ENCODE measurements around the gene CAPZB. TPM values are rescaled to one million over a fixed set of nuclear protein-coding genes. Genes with fewer than 3 reads are reported as not detected.

Gene CAPZB
- total and polyA plus RNA-seq, 7 donors: 179 to 284 (median 224) TPM

- intact Hi-C loops (cut with DNase I): no loop called here
- DNase-seq: no peak
- H3K36me3 ChIP-seq (ENCODE audit: insufficient read depth in 1 of 2, low read depth in 1 of 2): peaks cover 0 to 3% of the 10 kb centered on the region in 2 donors
- no peaks in the 10 kb centered on the region for H3K27me3 ChIP-seq (ENCODE audit: insufficient read depth in 3 of 3, low read length in 2 of 3)
- H3K27ac ChIP-seq: no peak overlapping the region
- 75 to 89% (median 81%) methylated on average over 14 of the region's 14 CpGs for WGBS, 3 donors
- peaks cover 64% of the 10 kb centered on the region for H3K4me1 ChIP-seq
- ATAC-seq: no peak
- no peak for TF ChIP-seq CTCF (IDR thresholded peaks at IDR 0.05)
- H3K4me3 ChIP-seq: no peak overlapping the region
- H3K9me3 ChIP-seq: no peaks in the 10 kb centered on the region
These were observed 17.8 kb downstream of the CAPZB start for GRCh38 chr1:19467199-19468187.

GRCh38 chr1:19466112-19466561 lies 19.2 kb downstream of the CAPZB start:
- Histone ChIP-seq H3K4me1 (peaks cover 67% of the 10 kb centered on the region), H3K27ac (no peak overlapping the region), H3K9me3 (no peaks in the 10 kb centered on the region), H3K36me3 (ENCODE audit: insufficient read depth in 1 of 2, low read depth in 1 of 2) (peaks cover 0 to under 1% of the 10 kb centered on the region in 2 donors), H3K27me3 (ENCODE audit: insufficient read depth in 3 of 3, low read length in 2 of 3) (no peaks in the 10 kb centered on the region), H3K4me3 (no peak overlapping the region)
- ATAC-seq (no peak), DNase-seq (no peak)
- no peak for TF ChIP-seq CTCF (IDR thresholded peaks at IDR 0.05)
- intact Hi-C loops (cut with DNase I): no loop called here
- WGBS, 3 donors: 69 to 74% (median 74%) methylated on average over 9 of the region's 9 CpGs

- no peak overlapping the region for H3K27ac ChIP-seq
- no peak for TF ChIP-seq CTCF (IDR thresholded peaks at IDR 0.05)
- H3K36me3 ChIP-seq (ENCODE audit: insufficient read depth in 1 of 2, low read depth in 1 of 2): no peaks in the 10 kb centered on the region
- peaks cover 69% of the 10 kb centered on the region for H3K4me1 ChIP-seq
- WGBS, 3 donors: 90 to 96% (median 95%) methylated on average over 4 of the region's 4 CpGs
- no peaks in the 10 kb centered on the region for H3K9me3 ChIP-seq
- DNase-seq (no peak), ATAC-seq (no peak)
- intact Hi-C loops (cut with DNase I): no loop called here
- no peaks in the 10 kb centered on the region for H3K27me3 ChIP-seq (ENCODE audit: insufficient read depth in 3 of 3, low read length in 2 of 3)
- H3K4me3 ChIP-seq: no peak overlapping the region
These were observed 19.7 kb downstream of the CAPZB start for GRCh38 chr1:19465650-19466049.

- Histone ChIP-seq H3K27ac (no peak overlapping the region), H3K9me3 (no peaks in the 10 kb centered on the region), H3K36me3 (ENCODE audit: insufficient read depth in 1 of 2, low read depth in 1 of 2) (no peaks in the 10 kb centered on the region), H3K27me3 (ENCODE audit: insufficient read depth in 3 of 3, low read length in 2 of 3) (no peaks in the 10 kb centered on the region), H3K4me1 (peaks cover 64% of the 10 kb centered on the region), H3K4me3 (no peak overlapping the region)
- TF ChIP-seq CTCF (IDR thresholded peaks at IDR 0.05): no peak
- intact Hi-C loops (cut with DNase I): no loop called here
- ATAC-seq: no peak
- DNase-seq: no peak
- 50 to 80% (median 65%) methylated on average over 2 of the region's 2 CpGs for WGBS, 3 donors
These were observed 20.2 kb downstream of the CAPZB start for GRCh38 chr1:19465123-19465522.
